NCI-H2196 treated with DMSO at 0.1 percent for 48 hours (cell line): ENCODE measurements around the gene EDAR.

ENCODE experiments used
- DNase-seq: peaks from one replicate; lab custom pipeline; 2025; ENCODE audit not compliant: unreplicated experiment; lab: John Stamatoyannopoulos, UW

Gene EDAR

GRCh38 chr2:108988796-108989713 is at the start of gene EDAR:
EDAR (minus strand) TSS chr2:108989220; CDS start chr2:108931014, 58,206 bp downstream.
- no peak for DNase-seq

- DNase-seq, result no peak
Observed at GRCh38 chr2:109033171-109033570, 44.2 kb upstream of the EDAR start.

- no peak for DNase-seq
Observed at GRCh38 chr2:109032229-109032820, 43.3 kb upstream of the EDAR start.

GRCh38 chr2:109031476-109032228 is 42.6 kb upstream of the EDAR start:
- DNase-seq, result no peak

GRCh38 chr2:109030870-109031475 is 42.0 kb upstream of the EDAR start:
- DNase-seq, result no peak

- no peak for DNase-seq
Observed at GRCh38 chr2:109029490-109030201, 40.6 kb upstream of the EDAR start.

- DNase-seq, result no peak
Observed at GRCh38 chr2:109028738-109029489, 39.9 kb upstream of the EDAR start.

- no peak for DNase-seq
Observed at GRCh38 chr2:109028277-109028676, 39.3 kb upstream of the EDAR start.

- DNase-seq, result no peak
Observed at GRCh38 chr2:109027702-109028101, 38.7 kb upstream of the EDAR start.

GRCh38 chr2:109024477-109024876 is 35.5 kb upstream of the EDAR start:
- DNase-seq, result no peak

- no peak for DNase-seq
Observed at GRCh38 chr2:109021895-109022300, 32.9 kb upstream of the EDAR start.

GRCh38 chr2:109020217-109020637 is 31.2 kb upstream of the EDAR start:
- no peak for DNase-seq

- DNase-seq, result no peak
Observed at GRCh38 chr2:109018452-109018851, 29.4 kb upstream of the EDAR start.

- no peak for DNase-seq
Observed at GRCh38 chr2:109017017-109017416, 28.0 kb upstream of the EDAR start.

GRCh38 chr2:109016376-109016775 is 27.4 kb upstream of the EDAR start:
- no peak for DNase-seq

GRCh38 chr2:109014476-109014875 is 25.5 kb upstream of the EDAR start:
- no peak for DNase-seq

- no peak for DNase-seq
Observed at GRCh38 chr2:109013051-109013450, 24.0 kb upstream of the EDAR start.

GRCh38 chr2:109009920-109010610 is 21.0 kb upstream of the EDAR start:
- no peak for DNase-seq

- DNase-seq, result no peak
Observed at GRCh38 chr2:109006971-109007370, 18.0 kb upstream of the EDAR start.
